RKO (cell line): ENCODE results near the gene ATMIN.
A peak's percentile ranks its signal among the peaks of the same experiment; 100 is the strongest.

Experiments used
- DNase-seq: peaks from one replicate; pipeline ENCODE4 v3.0.0-alpha.2; 2016; ENCODE audit warnings: low spot score

ATMIN gene, protein sequence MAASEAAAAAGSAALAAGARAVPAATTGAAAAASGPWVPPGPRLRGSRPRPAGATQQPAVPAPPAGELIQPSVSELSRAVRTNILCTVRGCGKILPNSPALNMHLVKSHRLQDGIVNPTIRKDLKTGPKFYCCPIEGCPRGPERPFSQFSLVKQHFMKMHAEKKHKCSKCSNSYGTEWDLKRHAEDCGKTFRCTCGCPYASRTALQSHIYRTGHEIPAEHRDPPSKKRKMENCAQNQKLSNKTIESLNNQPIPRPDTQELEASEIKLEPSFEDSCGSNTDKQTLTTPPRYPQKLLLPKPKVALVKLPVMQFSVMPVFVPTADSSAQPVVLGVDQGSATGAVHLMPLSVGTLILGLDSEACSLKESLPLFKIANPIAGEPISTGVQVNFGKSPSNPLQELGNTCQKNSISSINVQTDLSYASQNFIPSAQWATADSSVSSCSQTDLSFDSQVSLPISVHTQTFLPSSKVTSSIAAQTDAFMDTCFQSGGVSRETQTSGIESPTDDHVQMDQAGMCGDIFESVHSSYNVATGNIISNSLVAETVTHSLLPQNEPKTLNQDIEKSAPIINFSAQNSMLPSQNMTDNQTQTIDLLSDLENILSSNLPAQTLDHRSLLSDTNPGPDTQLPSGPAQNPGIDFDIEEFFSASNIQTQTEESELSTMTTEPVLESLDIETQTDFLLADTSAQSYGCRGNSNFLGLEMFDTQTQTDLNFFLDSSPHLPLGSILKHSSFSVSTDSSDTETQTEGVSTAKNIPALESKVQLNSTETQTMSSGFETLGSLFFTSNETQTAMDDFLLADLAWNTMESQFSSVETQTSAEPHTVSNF

GRCh38 chr16:81035398-81035974 lies at the start of gene ATMIN:
TSS of gene ATMIN (plus strand) at chr16:81035842. CDS start at chr16:81035871, 29 bp downstream.
- DNase-seq: peak; percentile 69

- DNase-seq: no peak
Observed at GRCh38 chr16:80986557-80986956, 49.1 kb upstream of the ATMIN start.

- no peak for DNase-seq
Observed at GRCh38 chr16:80988756-80989155, 46.9 kb upstream of the ATMIN start.

GRCh38 chr16:80989801-80990200 lies 45.8 kb upstream of the ATMIN start:
- DNase-seq: no peak

- no peak for DNase-seq
Observed at GRCh38 chr16:80990577-80990976, 45.1 kb upstream of the ATMIN start.

- no peak for DNase-seq
Observed at GRCh38 chr16:80990978-80991377, 44.7 kb upstream of the ATMIN start.

DNA sequence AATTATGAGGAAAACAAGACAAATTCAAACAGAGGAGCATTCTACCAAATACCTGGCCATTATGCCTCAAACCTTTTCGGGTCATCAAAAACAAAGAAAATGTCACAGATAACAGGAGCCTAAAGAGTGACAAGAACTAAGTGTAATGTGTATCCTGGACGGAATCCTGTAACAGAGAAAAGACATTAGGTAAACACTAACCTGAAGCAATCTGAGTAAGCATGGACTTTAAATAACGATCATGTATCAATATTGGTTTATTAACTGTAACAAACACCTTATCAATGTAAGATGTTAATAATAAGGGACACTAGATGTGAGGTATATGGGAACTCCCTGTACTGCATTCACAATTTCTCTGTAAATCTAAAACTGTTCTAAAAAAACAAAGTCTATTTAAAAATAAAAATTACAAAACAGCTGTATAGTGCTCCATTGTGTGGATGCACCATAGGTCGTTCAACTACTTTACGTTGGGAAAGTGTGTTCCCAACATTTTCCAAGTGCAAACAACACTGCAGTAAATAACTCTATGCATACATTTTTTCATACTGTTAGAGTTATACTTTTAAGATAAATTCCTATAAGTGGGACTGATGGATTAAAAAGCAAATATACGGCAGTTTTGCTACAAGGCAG lies 43.7 kb upstream of the ATMIN start:
- no peak for DNase-seq

DNA sequence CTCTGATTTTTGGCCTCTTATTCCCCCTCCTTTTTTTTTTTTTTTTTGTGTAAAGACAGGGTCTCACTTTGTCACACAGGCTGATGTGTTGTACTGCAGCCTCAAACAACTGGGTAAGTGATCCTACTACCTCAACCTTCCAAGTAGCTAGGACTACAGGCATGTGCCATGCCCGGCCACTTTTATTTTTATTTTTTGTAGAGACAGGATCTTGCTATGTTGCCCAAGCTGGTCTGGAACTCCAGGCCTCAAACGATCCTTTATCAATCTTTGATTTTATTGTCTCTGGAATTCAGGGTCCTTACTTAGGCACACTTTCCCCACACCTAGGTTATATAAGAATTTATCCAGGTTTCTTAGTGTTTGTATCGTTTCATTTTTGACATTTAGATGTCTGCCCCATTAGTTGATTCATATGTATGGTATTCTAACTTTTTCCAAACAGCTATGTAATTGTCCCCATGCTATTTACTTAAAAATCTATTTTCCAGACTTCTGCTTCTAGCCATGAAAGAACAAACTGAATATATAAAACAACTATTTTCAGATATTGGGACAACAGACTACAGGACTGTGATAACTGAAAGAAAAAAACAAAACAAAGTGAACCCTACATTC lies 42.9 kb upstream of the ATMIN start:
- DNase-seq: no peak

- no peak for DNase-seq
Observed at GRCh38 chr16:80993307-80993706, 42.3 kb upstream of the ATMIN start.

DNA sequence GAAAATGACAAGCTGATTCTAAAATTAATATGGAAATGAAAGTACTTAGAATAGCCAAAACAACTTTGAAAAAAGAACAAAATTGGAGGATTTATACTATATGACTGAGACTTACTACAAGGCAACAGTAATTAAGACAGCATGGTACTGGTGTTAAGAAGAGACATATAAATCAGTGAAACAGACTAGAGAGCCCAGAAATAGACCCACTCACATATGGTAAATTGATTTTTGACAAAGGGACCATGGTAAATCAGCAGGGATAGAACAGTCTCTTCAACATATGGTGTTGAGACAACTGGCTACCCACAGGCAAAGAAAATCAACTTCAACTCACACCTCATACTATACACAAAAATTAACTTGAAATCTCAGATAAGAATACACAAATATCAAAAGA lies 41.8 kb upstream of the ATMIN start:
- no peak for DNase-seq

- no peak for DNase-seq
Observed at GRCh38 chr16:80994451-80994850, 41.2 kb upstream of the ATMIN start.

GRCh38 chr16:80996688-80997138 lies 38.9 kb upstream of the ATMIN start:
- no peak for DNase-seq

DNA sequence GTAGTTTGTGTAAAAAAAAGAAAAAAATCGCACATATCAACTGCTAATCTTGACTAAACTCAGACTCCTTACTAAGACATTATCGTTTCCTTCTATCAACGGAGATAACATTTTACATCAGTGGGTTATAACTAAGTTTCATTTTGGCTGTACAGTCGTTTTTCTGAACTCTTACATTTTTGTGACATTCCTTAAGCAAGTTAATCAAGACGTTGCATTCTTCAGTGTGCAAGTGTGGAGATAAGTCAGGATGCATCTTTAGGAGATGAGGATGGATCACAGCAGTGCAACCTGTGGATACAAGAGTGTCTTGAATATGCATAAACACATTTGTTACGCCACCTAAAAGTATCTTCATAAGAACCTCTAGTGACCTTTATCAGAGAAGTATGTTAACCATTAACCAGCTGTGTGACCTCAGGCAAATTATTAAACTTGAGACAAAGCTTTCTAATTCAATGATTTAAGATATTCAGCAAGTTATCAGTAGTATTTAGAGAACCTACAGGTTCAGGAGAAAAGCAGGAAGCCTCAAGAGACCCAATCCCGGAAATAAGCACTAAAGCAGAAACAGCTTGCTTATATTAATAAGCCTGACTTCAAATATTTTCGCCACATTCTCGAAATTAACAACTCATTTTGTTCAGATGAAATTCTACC lies 38.4 kb upstream of the ATMIN start:
- no peak for DNase-seq

- DNase-seq: no peak
Observed at GRCh38 chr16:80997964-80998620, 37.5 kb upstream of the ATMIN start.

DNA sequence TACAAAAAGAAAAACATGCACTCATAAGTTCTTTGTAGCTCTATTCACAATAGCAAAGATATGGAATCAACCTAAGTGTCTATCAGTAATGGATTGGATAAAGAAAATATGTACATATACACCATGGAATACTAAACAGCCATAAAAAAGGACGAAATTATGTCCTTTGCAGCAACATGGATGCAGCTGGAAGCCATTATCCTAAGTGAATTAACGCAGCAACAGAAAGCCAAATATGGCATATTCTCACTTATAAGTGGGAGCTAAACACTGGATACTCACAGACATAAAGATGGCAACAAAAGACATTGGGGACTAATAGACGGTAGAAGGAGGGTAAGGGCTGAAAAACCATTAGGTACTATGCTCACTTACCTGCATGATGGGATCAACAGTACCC lies 34.8 kb upstream of the ATMIN start:
- DNase-seq: no peak

GRCh38 chr16:81001330-81001729 lies 34.3 kb upstream of the ATMIN start:
- no peak for DNase-seq

- DNase-seq: no peak
Observed at GRCh38 chr16:81003064-81003463, 32.6 kb upstream of the ATMIN start.

DNA sequence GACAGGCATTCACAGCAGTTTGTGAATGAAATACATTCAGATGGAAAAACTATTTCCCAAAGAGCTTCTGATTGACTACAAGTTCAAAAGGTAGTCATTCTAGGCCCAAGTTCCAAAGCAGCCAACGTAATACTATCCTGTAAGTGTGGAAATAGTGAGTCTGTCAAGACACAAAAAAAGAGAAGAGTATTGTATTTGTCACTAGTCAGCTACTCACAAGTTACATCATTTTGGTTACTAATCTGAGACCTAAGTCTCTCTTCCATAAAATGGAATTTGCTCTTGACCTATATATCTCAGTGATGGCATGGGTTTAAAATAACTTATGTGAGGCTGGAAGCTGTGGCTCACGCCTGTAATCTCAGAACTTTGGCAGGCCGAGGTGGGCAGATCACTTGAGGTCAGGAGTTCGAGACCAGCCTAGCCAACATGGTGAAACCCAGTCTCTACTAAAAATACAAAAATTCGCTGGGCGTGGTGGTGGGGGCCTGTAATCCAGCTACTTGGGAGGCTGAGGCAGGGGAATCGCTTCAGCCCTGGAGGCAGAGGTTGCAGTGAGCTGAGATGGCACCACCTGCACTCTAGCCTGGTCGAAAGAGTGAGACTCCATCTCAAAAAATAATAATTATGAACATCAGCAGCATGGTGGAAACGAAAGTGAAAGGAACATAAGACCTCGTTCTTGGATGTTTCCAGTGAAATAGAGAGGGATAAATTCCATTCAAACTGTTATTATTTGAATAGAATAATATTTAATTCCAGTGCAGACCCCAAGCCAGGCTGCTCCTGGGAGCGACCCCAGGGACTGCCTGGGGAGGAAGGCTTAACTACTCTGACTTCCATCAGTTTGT lies 31.8 kb upstream of the ATMIN start:
- peak; percentile 35 for DNase-seq

DNA sequence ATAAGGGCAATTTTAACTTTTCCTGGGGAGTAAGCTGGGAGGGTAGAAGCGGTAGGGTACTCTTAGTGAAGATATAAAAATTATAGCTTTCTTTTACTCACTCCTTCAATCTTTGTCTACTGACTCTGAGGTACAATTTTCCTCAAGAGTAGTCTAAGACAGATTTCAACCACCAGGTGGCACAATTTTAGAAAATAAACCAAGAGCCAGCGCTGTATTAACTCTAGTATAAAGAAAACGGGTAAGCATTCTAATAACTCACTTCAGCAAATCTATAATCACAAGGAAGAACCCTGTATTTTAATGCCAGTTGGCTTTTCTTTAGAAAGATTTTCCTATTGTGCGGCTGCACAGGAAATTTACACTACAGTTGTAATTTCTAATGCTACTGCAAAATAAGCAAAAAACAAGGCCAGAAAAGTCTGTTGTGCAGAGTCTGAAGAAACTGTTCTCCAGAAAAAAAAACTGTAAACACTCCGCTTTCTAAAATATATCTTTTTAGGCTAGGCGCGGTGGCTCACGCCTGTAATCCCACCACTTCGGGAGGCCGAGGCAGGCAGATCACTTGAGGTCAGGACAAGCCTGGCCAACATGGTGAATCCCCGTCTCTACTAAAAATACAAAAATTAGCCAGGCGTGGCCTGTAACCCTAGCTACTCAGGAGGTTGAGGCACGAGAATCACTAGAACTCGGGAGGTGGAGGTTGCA lies 30.8 kb upstream of the ATMIN start:
- peak; percentile 80 for DNase-seq
